ENCODE measurements around the gene TBX19.

The TBX19 gene

GRCh38 chr1:168361252-168361651, 80.6 kb downstream of the TBX19 start:
- no peak for DNase-seq

- no peak for DNase-seq
Measured at GRCh38 chr1:168362991-168363390, 82.3 kb downstream of the TBX19 start.

All from HCEC 1CT (cell line).